Astrocyte (in vitro differentiated cells and primary cell): Measurements from ENCODE around the gene FGF22. TPM values are rescaled to one million over a fixed set of nuclear protein-coding genes. Genes with fewer than 3 reads are reported as not detected.
"Not testable (repeated sequence)": the region's sequence is repeated elsewhere in the genome, so short reads cannot be mapped to it uniquely, and the experiment has no call there.

ENCODE experiments used
- DNase-seq: peaks from one replicate; pipeline ENCODE4 v3.0.0-alpha.2; 2010; ENCODE audit warnings: low read depth
- FAIRE-seq: peaks from 2 replicates; lab custom pipeline; 2011; peaks lifted over from hg19 to GRCh38; lab: Jason Lieb, UNC
- H2AFZ ChIP-seq: 2 replicates; pipeline ENCODE4 v1.6.0; 2012; ENCODE audit warnings: low read depth, low read length, inconsistent platforms
- H3K27ac ChIP-seq: 2 replicates; pipeline ENCODE4 v1.5.1; 2011; ENCODE audit warnings: low read depth, low read length, inconsistent platforms
- H3K27me3 ChIP-seq: 2 replicates; pipeline ENCODE4 v1.6.0; 2011; ENCODE audit warnings: low read length, inconsistent platforms; ENCODE audit not compliant: insufficient read depth
- H3K36me3 ChIP-seq: 2 replicates; pipeline ENCODE4 v1.5.1; 2011; ENCODE audit warnings: low read length, inconsistent platforms; ENCODE audit not compliant: insufficient read depth
- H3K4me1 ChIP-seq: 2 replicates; pipeline ENCODE4 v1.5.1; 2011; ENCODE audit warnings: low read length, inconsistent platforms; ENCODE audit not compliant: insufficient read depth
- H3K4me2 ChIP-seq: 2 replicates; pipeline ENCODE4 v1.6.0; 2012; ENCODE audit warnings: low read length, inconsistent platforms
- H3K4me3 ChIP-seq: 2 replicates; pipeline ENCODE4 v1.5.1; 2011; ENCODE audit warnings: low read depth, mild to moderate bottlenecking, low read length, inconsistent platforms; ENCODE audit not compliant: insufficient read depth
- H3K79me2 ChIP-seq: 2 replicates; pipeline ENCODE4 v1.6.0; 2012; ENCODE audit warnings: mild to moderate bottlenecking, low read length, inconsistent platforms; ENCODE audit not compliant: insufficient read depth
- H3K9ac ChIP-seq: 2 replicates; pipeline ENCODE4 v1.6.0; 2012; ENCODE audit warnings: mild to moderate bottlenecking, low read length, inconsistent platforms
- H3K9me3 ChIP-seq: 2 replicates; pipeline ENCODE4 v1.5.1; 2012; ENCODE audit warnings: low read depth, mild to moderate bottlenecking, low read length, inconsistent platforms; ENCODE audit not compliant: insufficient read depth
- H4K20me1 ChIP-seq: 2 replicates; pipeline ENCODE4 v1.6.0; 2012; ENCODE audit warnings: low read length, inconsistent platforms; ENCODE audit not compliant: insufficient read depth
- H3K27ac Mint-ChIP-seq: one replicate; pipeline ENCODE4 v1.8.0; 2021; ENCODE audit warnings: mild to moderate bottlenecking, mixed read lengths; ENCODE audit not compliant: unreplicated experiment
- H3K27me3 Mint-ChIP-seq: one replicate; pipeline ENCODE4 v1.8.0; 2021; ENCODE audit warnings: low read depth, mixed read lengths; ENCODE audit not compliant: unreplicated experiment
- H3K36me3 Mint-ChIP-seq: one replicate; pipeline ENCODE4 v1.8.0; 2021; ENCODE audit warnings: low read depth, mixed read lengths; ENCODE audit not compliant: unreplicated experiment
- H3K4me1 Mint-ChIP-seq: one replicate; pipeline ENCODE4 v1.8.0; 2021; ENCODE audit warnings: low read depth, mixed read lengths; ENCODE audit not compliant: unreplicated experiment
- H3K4me3 Mint-ChIP-seq: one replicate; pipeline ENCODE4 v1.8.0; 2021; ENCODE audit warnings: mild to moderate bottlenecking, moderate library complexity, mixed read lengths; ENCODE audit not compliant: unreplicated experiment
- H3K9me3 Mint-ChIP-seq: one replicate; pipeline ENCODE4 v1.8.0; 2021; ENCODE audit warnings: mild to moderate bottlenecking, mixed read lengths; ENCODE audit not compliant: unreplicated experiment
- CTCF ChIP-seq: IDR thresholded peaks from 2 replicates; pipeline ENCODE4 v1.5.1; 2011; ENCODE audit warnings: low read depth, mild to moderate bottlenecking, inconsistent platforms, low read length, moderate library complexity; ENCODE audit not compliant: insufficient read depth
- EZH2 ChIP-seq: IDR thresholded peaks from 2 replicates; pipeline ENCODE4 v1.6.1; 2012; ENCODE audit warnings: mild to moderate bottlenecking, low read length, inconsistent platforms; ENCODE audit not compliant: insufficient read depth
- total RNA-seq: library from RNA; stranded (reverse); gene quantifications from 2 replicates; pipeline ENCODE4 v1.2.1, GENCODE V29; 2021

Gene FGF22
- total RNA-seq, 1 donor from 2014 or later, result 0.25 TPM

- H4K20me1 ChIP-seq, result no peaks in the 10 kb centered on the region
- no peaks in the 10 kb centered on the region for H3K27me3 ChIP-seq
- H3K36me3 Mint-ChIP-seq, result peaks cover 6% of the 10 kb centered on the region
- no peaks in the 10 kb centered on the region for H3K79me2 ChIP-seq
- H3K9me3 ChIP-seq, result no peaks in the 10 kb centered on the region
- H3K27ac Mint-ChIP-seq, result no peak overlapping the region
- no peak overlapping the region for H3K4me3 Mint-ChIP-seq
- FAIRE-seq (no peak), DNase-seq (no peak)
- TF ChIP-seq CTCF, result no peak
- no peak for TF ChIP-seq EZH2
- H2AFZ ChIP-seq, result no peak overlapping the region
- no peak overlapping the region for H3K4me2 ChIP-seq
- H3K27ac ChIP-seq, result no peak overlapping the region
- H3K27me3 Mint-ChIP-seq, result no peaks in the 10 kb centered on the region
- no peaks in the 10 kb centered on the region for H3K36me3 ChIP-seq
- H3K4me1 Mint-ChIP-seq, result no peaks in the 10 kb centered on the region
- no peaks in the 10 kb centered on the region for H3K4me1 ChIP-seq
- no peak overlapping the region for H3K9ac ChIP-seq
- H3K9me3 Mint-ChIP-seq, result peaks cover 8% of the 10 kb centered on the region
- H3K4me3 ChIP-seq, result no peak overlapping the region
Observed at GRCh38 chr19:604355-604754, 35.3 kb upstream of the FGF22 start.

DNA sequence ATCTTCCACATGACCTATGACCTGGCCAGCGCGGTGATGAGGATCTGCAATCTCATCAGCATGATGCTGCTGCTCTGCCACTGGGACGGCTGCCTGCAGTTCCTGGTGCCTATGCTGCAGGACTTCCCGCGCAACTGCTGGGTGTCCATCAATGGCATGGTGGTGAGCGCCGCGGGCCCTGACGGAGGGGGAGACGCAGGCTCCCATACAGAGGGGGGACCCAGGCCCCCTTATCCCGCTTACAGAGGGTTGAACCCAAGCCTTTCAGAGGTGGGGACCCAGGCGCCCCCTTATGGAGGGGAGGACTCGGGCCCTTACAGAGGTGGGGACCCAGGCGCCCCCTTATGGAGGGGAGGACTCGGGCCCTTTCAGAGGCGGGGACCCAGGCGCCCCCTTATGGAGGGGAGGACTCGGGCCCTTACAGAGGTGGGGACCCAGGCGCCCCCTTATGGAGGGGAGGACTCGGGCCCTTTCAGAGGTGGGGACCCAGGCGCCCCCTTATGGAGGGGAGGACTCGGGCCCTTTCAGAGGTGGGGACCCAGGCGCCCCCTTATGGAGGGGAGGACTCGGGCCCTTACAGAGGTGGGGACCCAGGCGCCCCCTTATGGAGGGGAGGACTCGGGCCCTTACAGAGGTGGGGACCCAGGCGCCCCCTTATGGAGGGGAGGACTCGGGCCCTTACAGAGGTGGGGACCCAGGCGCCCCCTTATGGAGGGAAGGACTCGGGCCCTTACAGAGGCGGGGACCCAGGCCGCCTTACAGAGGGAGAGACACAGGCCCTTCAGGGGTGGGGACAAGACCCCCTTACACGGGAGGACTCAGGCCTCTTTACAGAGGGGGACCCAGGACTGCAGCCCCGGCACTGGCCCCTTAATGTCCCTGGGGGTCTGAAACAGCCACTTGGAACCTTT lies 34.4 kb upstream of the FGF22 start:
- H3K4me1 Mint-ChIP-seq, H3K36me3 Mint-ChIP-seq, H3K9ac ChIP-seq, FAIRE-seq, H3K27ac Mint-ChIP-seq, H2AFZ ChIP-seq, H3K4me3 ChIP-seq, H3K27me3 ChIP-seq, H3K36me3 ChIP-seq, H4K20me1 ChIP-seq, H3K79me2 ChIP-seq, H3K9me3 ChIP-seq, H3K4me3 Mint-ChIP-seq, DNase-seq, H3K4me2 ChIP-seq, H3K27ac ChIP-seq, H3K4me1 ChIP-seq, H3K27me3 Mint-ChIP-seq, H3K9me3 Mint-ChIP-seq: not testable (repeated sequence)

- FAIRE-seq (no peak), DNase-seq (no peak)
- peaks cover under 1% of the 10 kb centered on the region for H3K36me3 Mint-ChIP-seq
- H3K9me3 Mint-ChIP-seq, result no peaks in the 10 kb centered on the region
- TF ChIP-seq EZH2, result no peak
- no peak for TF ChIP-seq CTCF
- Histone ChIP-seq H3K36me3 (no peaks in the 10 kb centered on the region), H3K27ac (no peak overlapping the region), H3K9me3 (no peaks in the 10 kb centered on the region), H3K4me2 (no peak overlapping the region), H2AFZ (no peak overlapping the region), H3K79me2 (no peaks in the 10 kb centered on the region), H3K27me3 (no peaks in the 10 kb centered on the region), H3K4me1 (peaks cover 19% of the 10 kb centered on the region), H4K20me1 (no peaks in the 10 kb centered on the region), H3K4me3 (no peak overlapping the region), H3K9ac (no peak overlapping the region)
- no peak overlapping the region for H3K4me3 Mint-ChIP-seq
- H3K27me3 Mint-ChIP-seq, result no peaks in the 10 kb centered on the region
- H3K27ac Mint-ChIP-seq, result no peak overlapping the region
- peaks cover 3% of the 10 kb centered on the region for H3K4me1 Mint-ChIP-seq
Observed at GRCh38 chr19:607301-608154, 32.2 kb upstream of the FGF22 start.
